Endothelial cell of umbilical vein (primary cell): ENCODE data around the gene ARL3. TPM values are rescaled to one million over a fixed set of nuclear protein-coding genes. Genes with fewer than 3 reads are reported as not detected.

Source experiments
- BruUV-seq: library from RNA; stranded (reverse); fragments of 400-500 nt; replicated peaks from 2 replicates; lab custom pipeline; 2021; lab: Mats Ljungman, UMichigan
- CTCF ChIA-PET: fragments of 300-600, 350-600 bp; sonication (Branson Sonifier 250); formaldehyde crosslinking; loops from one replicate; lab custom pipeline; 2021; ENCODE audit warnings: antibody characterized with exemption, inconsistent platforms; lab: Charles Lee
- POLR2A ChIA-PET: fragments of 300-600, 350-600 bp; sonication (Branson Sonifier 250); formaldehyde crosslinking; loops from one replicate; lab custom pipeline; 2021; ENCODE audit warnings: antibody characterized with exemption, inconsistent platforms; lab: Charles Lee
- DNase-seq: peaks from one replicate; pipeline ENCODE4 v3.0.0-alpha.2; 2011; ENCODE audit warnings: low read depth, low spot score
- FAIRE-seq: peaks from 2 replicates; lab custom pipeline; 2011; peaks lifted over from hg19 to GRCh38; lab: Jason Lieb, UNC
- H2AFZ ChIP-seq: 2 replicates; pipeline ENCODE4 v1.6.0; 2012; ENCODE audit warnings: low read depth, low read length, control low read depth, inconsistent platforms
- H3K27ac ChIP-seq: 2 replicates; pipeline ENCODE4 v1.5.1; 2011; ENCODE audit warnings: low read depth, mild to moderate bottlenecking, control low read depth, low read length, moderate library complexity; ENCODE audit not compliant: insufficient read depth
- H3K27me3 ChIP-seq, 2 experiments: 2 replicates each; pipeline versions ENCODE4 v1.6.0 to v1.6.1; 2011; ENCODE audit warnings: low read length in 2 of 2, mixed read lengths in 1 of 2; ENCODE audit not compliant: control insufficient read depth in 2 of 2, insufficient read depth in 2 of 2
- H3K36me3 ChIP-seq, 2 experiments: 2 replicates in 1 of 2; 3 replicates in 1 of 2; pipeline ENCODE4 v1.5.1; 2011; ENCODE audit warnings: low read length in 2 of 2, mild to moderate bottlenecking in 1 of 2, moderate library complexity in 1 of 2; ENCODE audit not compliant: control insufficient read depth in 2 of 2, insufficient read depth in 2 of 2; ENCODE audit errors: extremely low read depth in 1 of 2
- H3K4me1 ChIP-seq: 3 replicates; pipeline ENCODE4 v1.5.1; 2011; ENCODE audit warnings: mild to moderate bottlenecking, low read length; ENCODE audit not compliant: control insufficient read depth, insufficient read depth; ENCODE audit errors: extremely low read depth
- H3K4me2 ChIP-seq: 2 replicates; pipeline ENCODE4 v1.6.1; 2011; ENCODE audit warnings: low read length, control low read depth, mixed read lengths; ENCODE audit not compliant: insufficient read depth
- H3K4me3 ChIP-seq, 3 experiments: fragments of 200-600 bp in 1 of 3; sonication (generic), shearing (Covaris generic) in 1 of 3; replicated peaks in 1 of 3; 2 replicates each; pipeline ENCODE4 v1.5.1; 2011 to 2016; ENCODE audit warnings: control low read depth in 3 of 3, low read length in 3 of 3, mild to moderate bottlenecking in 2 of 3, inconsistent platforms in 1 of 3, low read depth in 1 of 3, moderate library complexity in 1 of 3; ENCODE audit not compliant: insufficient read depth in 1 of 3
- H3K79me2 ChIP-seq: 2 replicates; pipeline ENCODE4 v1.6.0; 2012; ENCODE audit warnings: low read length, inconsistent platforms; ENCODE audit not compliant: control insufficient read depth, insufficient read depth
- H3K9ac ChIP-seq: replicated peaks from 2 replicates; pipeline ENCODE3; 2011; ENCODE audit warnings: low read length, control low read depth; ENCODE audit not compliant: insufficient read depth; ENCODE audit errors: extremely low read depth
- H3K9me1 ChIP-seq: replicated peaks from 3 replicates; pipeline ENCODE4 v1.6.0; 2011; ENCODE audit warnings: mild to moderate bottlenecking, low read length; ENCODE audit not compliant: control insufficient read depth, insufficient read depth; ENCODE audit errors: extremely low read depth
- H3K9me3 ChIP-seq: replicated peaks from 2 replicates; pipeline ENCODE4 v1.5.1; 2012; ENCODE audit warnings: low read length, inconsistent platforms; ENCODE audit not compliant: control insufficient read depth, insufficient read depth
- H4K20me1 ChIP-seq: replicated peaks from 2 replicates; pipeline ENCODE3; 2011; ENCODE audit warnings: mild to moderate bottlenecking, low read length; ENCODE audit not compliant: control insufficient read depth, insufficient read depth; ENCODE audit errors: extremely low read depth
- FOS ChIP-seq: IDR thresholded peaks from 2 replicates; pipeline ENCODE4 v1.6.1; 2011; ENCODE audit warnings: mild to moderate bottlenecking, low read length, moderate library complexity, borderline replicate concordance; ENCODE audit not compliant: insufficient read depth
- GATA2 ChIP-seq: IDR thresholded peaks from 2 replicates; pipeline ENCODE4 v1.7.0; 2011; ENCODE audit warnings: low read depth, mild to moderate bottlenecking, moderate library complexity, mixed read lengths, low read length; ENCODE audit not compliant: insufficient read length, insufficient read depth
- JUN ChIP-seq: IDR thresholded peaks from 2 replicates; pipeline ENCODE4 v1.6.1; 2011; ENCODE audit warnings: borderline replicate concordance, low read depth; ENCODE audit not compliant: insufficient read length, insufficient read depth
- POLR2A ChIP-seq: IDR thresholded peaks from 2 replicates; pipeline ENCODE4 v1.6.1; 2012; ENCODE audit warnings: low read depth, mild to moderate bottlenecking, control low read depth, low read length
- POLR2AphosphoS5 ChIP-seq: IDR thresholded peaks from 2 replicates; pipeline ENCODE4 v1.6.1; 2012; ENCODE audit warnings: low read depth, mild to moderate bottlenecking, control low read depth, low read length, moderate library complexity; ENCODE audit not compliant: insufficient read depth
- dilution Hi-C: fragments of 300-500 bp; cut with MboI; formaldehyde crosslinking; loops from one replicate; pipeline ENCODE4 v1.15.0; 2019; ENCODE audit warnings: low sequenced_read_pairs; ENCODE audit not compliant: extremely low pct_ligation_motif_present
- intact Hi-C: fragments of 100-400 bp; cut with micrococcal nuclease; formaldehyde crosslinking; loops from one replicate; pipeline ENCODE4 v1.10.0; 2022
- polyA plus RNA-seq, 4 experiments: library from polyadenylated mRNA; depleted of rRNA in 3 of 4; stranded (reverse) in 3 of 4; unstranded in 1 of 4; fragments of >200 nt; gene quantifications; 2 replicates each; pipeline versions ENCODE4 v1.2.1 to v1.2.3, GENCODE V29; 2011 to 2012; ENCODE audit warnings: missing spikeins in 1 of 4
- total RNA-seq: library from RNA; stranded (reverse); gene quantifications from 2 replicates; pipeline ENCODE4 v1.2.3, GENCODE V29; 2021

Gene ARL3
- total and polyA plus RNA-seq, 2 donors (not counting 3 experiments of a cell fraction or from before 2014, with no cell fraction given), result 6.6 to 11.0 TPM

DNA sequence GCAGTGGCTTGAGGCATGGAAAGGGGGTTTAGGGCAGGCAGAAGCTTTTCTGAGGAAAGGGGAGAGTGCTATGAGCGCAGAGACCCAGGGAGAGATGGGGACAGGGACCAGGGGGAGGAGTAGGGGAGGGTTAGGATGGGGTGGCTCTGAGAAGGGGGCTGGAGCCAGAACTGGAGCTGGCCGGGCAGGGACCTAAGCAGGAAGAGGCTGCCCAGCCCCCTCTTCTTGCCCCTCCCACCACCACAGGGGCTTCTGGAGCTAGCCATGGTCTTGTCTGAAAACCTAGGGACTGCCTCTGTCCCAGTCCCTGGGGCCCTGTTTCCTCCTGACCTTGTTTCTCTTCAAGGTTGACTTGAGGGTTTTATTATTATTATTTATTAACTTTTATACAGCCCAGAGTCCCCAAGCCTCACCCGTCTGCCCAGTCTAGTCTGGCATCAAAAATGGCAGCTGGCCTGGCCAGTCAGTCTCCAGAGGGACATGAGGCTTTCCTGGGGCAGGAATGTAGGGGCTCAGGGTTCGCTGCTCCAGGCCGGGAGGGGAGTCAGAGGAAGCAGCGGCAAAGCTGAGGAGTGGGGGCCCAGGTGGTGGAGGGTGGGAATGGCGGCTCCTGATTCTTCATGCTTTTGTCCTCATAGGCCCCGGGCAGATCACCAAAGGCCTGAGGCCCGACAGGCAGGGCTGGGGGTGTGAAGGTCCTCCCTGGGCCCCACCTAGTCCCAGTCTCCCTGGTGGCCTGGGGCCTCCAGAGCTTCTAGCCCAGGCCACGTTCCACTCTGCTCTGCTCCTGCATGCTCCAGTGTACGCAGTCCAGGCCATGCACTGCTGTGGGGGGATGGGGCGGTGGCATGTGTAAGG is 64.2 kb downstream of the ARL3 start:
- DNase-seq, result no peak
- ChIA-PET POLR2A (interaction anchor here (0.9 kb wide), 1 partner anchor 66 kb away, joined by 4 read pairs; no protein-coding TSS in a partner anchor), CTCF (interaction anchor here (0.6 to 2.7 kb wide), 8 partner anchors 15 to 252 kb away, joined by 3 to 9 read pairs (median 3); no protein-coding TSS in a partner anchor)
- Histone ChIP-seq H3K9me1 (no peaks in the 10 kb centered on the region), H3K4me3 (no peak overlapping the region), H3K9me3 (no peaks in the 10 kb centered on the region), H2AFZ (no peak overlapping the region), H3K4me1 (peaks cover 45% of the 10 kb centered on the region), H3K9ac (no peak overlapping the region), H3K27ac (no peak overlapping the region), H4K20me1 (no peaks in the 10 kb centered on the region), H3K27me3 (no peaks in the 10 kb centered on the region), H3K79me2 (peaks cover 96% of the 10 kb centered on the region), H3K36me3 (peaks cover 1 to 25% of the 10 kb centered on the region in 2 experiments), H3K4me2 (no peak overlapping the region)
- BruUV-seq, result no TSS peak
- TF ChIP-seq FOS (no peak), POLR2AphosphoS5 (no peak), JUN (no peak), POLR2A (no peak), GATA2 (no peak)
- dilution Hi-C loops, result no loop called here
- intact Hi-C loops, result loop anchor here (5.0 kb wide), 1 partner anchor 228 kb away; the partner anchor contains the start of gene FBXL15
- no peak for FAIRE-seq
